PC-9 (cell line): ENCODE results near the gene PTPRD. TPM values are rescaled to one million over a fixed set of nuclear protein-coding genes. Genes with fewer than 3 reads are reported as not detected.

ENCODE experiments used
- BruUV-seq: library from RNA; stranded (reverse); fragments of 400-500 nt; replicated peaks from 2 replicates; lab custom pipeline; 2021; lab: Mats Ljungman, UMichigan
- CTCF ChIA-PET: fragments of 300-600 bp; sonication (Branson Sonifier 250); formaldehyde crosslinking; loops from one replicate; lab custom pipeline; 2022; ENCODE audit warnings: antibody characterized with exemption; lab: Charles Lee
- POLR2A ChIA-PET: fragments of 300-600 bp; sonication (Branson Sonifier 250); formaldehyde crosslinking; loops from one replicate; lab custom pipeline; 2022; ENCODE audit warnings: antibody characterized with exemption; ENCODE audit not compliant: unreplicated experiment; lab: Charles Lee
- DNase-seq, 2 experiments: peaks; one replicate each; pipeline versions ENCODE4 v3.0.0 to v3.0.0-alpha.2; 2015 to 2022; ENCODE audit warnings: mixed read lengths in 1 of 2
- H2AFZ ChIP-seq: fragments of 200-600 bp; sonication (generic); 2 replicates; pipeline ENCODE4 v1.8.1; 2017; ENCODE audit warnings: antibody characterized with exemption
- H3F3A ChIP-seq: fragments of 200-600 bp; sonication (generic); 2 replicates; pipeline ENCODE4 v1.8.1; 2017; ENCODE audit warnings: antibody characterized with exemption, mild to moderate bottlenecking, low read depth; ENCODE audit not compliant: insufficient read depth
- H3K27ac ChIP-seq: fragments of 200-600 bp; sonication (generic); 2 replicates; pipeline ENCODE4 v1.6.1; 2016; ENCODE audit warnings: mixed run types
- H3K27me3 ChIP-seq: fragments of 200-600 bp; sonication (generic); 2 replicates; pipeline ENCODE4 v1.6.1; 2016; ENCODE audit warnings: low read depth, mixed run types; ENCODE audit not compliant: insufficient read depth
- H3K36me3 ChIP-seq: fragments of 200-600 bp; sonication (generic); 2 replicates; pipeline ENCODE4 v1.6.1; 2016; ENCODE audit warnings: low read depth, mixed run types
- H3K4me1 ChIP-seq: fragments of 200-600 bp; sonication (generic); replicated peaks from 2 replicates; pipeline ENCODE4 v1.6.1; 2016; ENCODE audit warnings: mixed run types; ENCODE audit not compliant: insufficient read depth
- H3K4me2 ChIP-seq: fragments of 200-600 bp; sonication (generic); 2 replicates; pipeline ENCODE4 v1.6.1; 2017; ENCODE audit warnings: mixed run types
- H3K4me3 ChIP-seq: fragments of 200-600 bp; sonication (generic); 2 replicates; pipeline ENCODE4 v1.6.1; 2016; ENCODE audit warnings: mixed run types
- H3K79me2 ChIP-seq: fragments of 200-600 bp; sonication (generic); 2 replicates; pipeline ENCODE4 v1.6.1; 2017; ENCODE audit warnings: low read depth, mixed run types
- H3K9me2 ChIP-seq: fragments of 200-600 bp; sonication (generic); 2 replicates; pipeline ENCODE4 v1.8.1; 2017; ENCODE audit warnings: mild to moderate bottlenecking; ENCODE audit not compliant: insufficient read depth
- H3K9me3 ChIP-seq: fragments of 200-600 bp; sonication (generic); 2 replicates; pipeline ENCODE4 v1.8.1; 2016; ENCODE audit warnings: low read depth; ENCODE audit not compliant: insufficient read depth
- H4K20me1 ChIP-seq: fragments of 200-600 bp; sonication (generic); 2 replicates; pipeline ENCODE4 v1.8.1; 2017; ENCODE audit not compliant: insufficient read depth
- CTCF ChIP-seq: fragments of 200-600 bp; sonication (generic); conservative IDR thresholded peaks from 2 replicates; pipeline ENCODE4 v1.6.1; 2017; ENCODE audit warnings: mixed run types, antibody characterized with exemption, mild to moderate bottlenecking, moderate library complexity
- EZH2 ChIP-seq: fragments of 200-600 bp; sonication (generic); IDR thresholded peaks from 2 replicates; pipeline ENCODE4 v1.8.0; 2017; ENCODE audit warnings: antibody characterized with exemption, low read depth
- intact Hi-C: fragments of 100-400 bp; cut with micrococcal nuclease; formaldehyde crosslinking; loops from one replicate; pipeline ENCODE4 v1.10.0; 2022; ENCODE audit not compliant: unreplicated experiment
- total RNA-seq: library from RNA; stranded (reverse); gene quantifications from 2 replicates; pipeline ENCODE4 v1.2.3, GENCODE V29; 2021

Gene PTPRD
- total RNA-seq, 1 experiment from 2014 or later: not detected

- DNase-seq: no peak
- H3K4me3 ChIP-seq: no peak overlapping the region
- no peaks in the 10 kb centered on the region for H3K9me2 ChIP-seq
- H3K27me3 ChIP-seq: no peaks in the 10 kb centered on the region
- TF ChIP-seq CTCF (no peak), EZH2 (no peak)
- ChIA-PET CTCF (no interaction called here), POLR2A (no interaction called here)
- H2AFZ ChIP-seq: no peak overlapping the region
- H3F3A ChIP-seq: no peaks in the 10 kb centered on the region
- H3K4me2 ChIP-seq: no peak overlapping the region
- H3K36me3 ChIP-seq: no peaks in the 10 kb centered on the region
- H3K27ac ChIP-seq: no peak overlapping the region
- no peaks in the 10 kb centered on the region for H3K4me1 ChIP-seq
- H3K79me2 ChIP-seq: no peaks in the 10 kb centered on the region
- no TSS peak for BruUV-seq
- intact Hi-C loops: no loop called here
- H4K20me1 ChIP-seq: no peaks in the 10 kb centered on the region
- H3K9me3 ChIP-seq: no peaks in the 10 kb centered on the region
Measured at GRCh38 chr9:9718691-9719090, 894.1 kb downstream of the PTPRD start.

- no peak overlapping the region for H3K4me3 ChIP-seq
- no peaks in the 10 kb centered on the region for H3K36me3 ChIP-seq
- ChIA-PET POLR2A (no interaction called here), CTCF (no interaction called here)
- no peaks in the 10 kb centered on the region for H3F3A ChIP-seq
- H3K27me3 ChIP-seq: no peaks in the 10 kb centered on the region
- no peaks in the 10 kb centered on the region for H3K9me3 ChIP-seq
- H4K20me1 ChIP-seq: no peaks in the 10 kb centered on the region
- H3K4me2 ChIP-seq: no peak overlapping the region
- H3K9me2 ChIP-seq: no peaks in the 10 kb centered on the region
- intact Hi-C loops: no loop called here
- no peak overlapping the region for H2AFZ ChIP-seq
- no peak for DNase-seq
- no peaks in the 10 kb centered on the region for H3K79me2 ChIP-seq
- H3K4me1 ChIP-seq: no peaks in the 10 kb centered on the region
- no peak for TF ChIP-seq EZH2
- no peak for TF ChIP-seq CTCF
- H3K27ac ChIP-seq: no peak overlapping the region
- no TSS peak for BruUV-seq
Measured at GRCh38 chr9:9679433-9679832, 933.4 kb downstream of the PTPRD start.

GRCh38 chr9:9674461-9674860 is 938.3 kb downstream of the PTPRD start:
- no peaks in the 10 kb centered on the region for H3F3A ChIP-seq
- no peaks in the 10 kb centered on the region for H3K36me3 ChIP-seq
- no peak overlapping the region for H2AFZ ChIP-seq
- no peaks in the 10 kb centered on the region for H4K20me1 ChIP-seq
- H3K4me3 ChIP-seq: no peak overlapping the region
- H3K27me3 ChIP-seq: no peaks in the 10 kb centered on the region
- no TSS peak for BruUV-seq
- no peaks in the 10 kb centered on the region for H3K79me2 ChIP-seq
- DNase-seq: no peak
- no peaks in the 10 kb centered on the region for H3K9me2 ChIP-seq
- TF ChIP-seq CTCF (no peak), EZH2 (no peak)
- POLR2A ChIA-PET: no interaction called here
- no peak overlapping the region for H3K4me2 ChIP-seq
- H3K4me1 ChIP-seq: no peaks in the 10 kb centered on the region
- H3K9me3 ChIP-seq: no peaks in the 10 kb centered on the region
- intact Hi-C loops: no loop called here
- no peak overlapping the region for H3K27ac ChIP-seq
- CTCF ChIA-PET: no interaction called here
